NCI-H345 treated with DMSO at 0.1 percent for 48 hours (cell line): Measurements from ENCODE around the gene SPTBN2.
"Not testable (repeated sequence)": the region's sequence is repeated elsewhere in the genome, so short reads cannot be mapped to it uniquely, and the experiment has no call there.

ENCODE experiments used
- DNase-seq: peaks from one replicate; lab custom pipeline; 2025; ENCODE audit not compliant: unreplicated experiment; lab: John Stamatoyannopoulos, UW

SPTBN2 gene

DNA sequence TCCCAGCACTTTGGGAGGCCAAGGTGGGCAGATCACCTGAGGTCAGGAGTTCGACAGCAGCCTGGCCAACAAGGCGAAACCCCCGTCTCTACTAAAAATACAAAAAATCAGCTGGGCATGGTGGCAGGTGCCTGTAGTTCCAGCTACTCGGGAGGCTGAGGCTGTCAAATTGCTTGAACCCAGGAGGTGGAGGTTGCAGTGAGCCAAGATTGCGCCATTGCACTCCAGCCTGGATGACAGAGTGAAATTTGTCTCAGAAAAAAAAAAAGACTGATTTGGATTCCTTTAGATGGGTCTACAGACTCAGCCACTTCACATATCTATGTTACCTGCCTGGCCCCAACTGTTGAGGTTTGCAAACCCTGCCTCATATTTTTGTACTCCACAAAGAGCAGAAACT, 4.8 kb downstream of the SPTBN2 start:
- DNase-seq, result not testable (repeated sequence)

DNA sequence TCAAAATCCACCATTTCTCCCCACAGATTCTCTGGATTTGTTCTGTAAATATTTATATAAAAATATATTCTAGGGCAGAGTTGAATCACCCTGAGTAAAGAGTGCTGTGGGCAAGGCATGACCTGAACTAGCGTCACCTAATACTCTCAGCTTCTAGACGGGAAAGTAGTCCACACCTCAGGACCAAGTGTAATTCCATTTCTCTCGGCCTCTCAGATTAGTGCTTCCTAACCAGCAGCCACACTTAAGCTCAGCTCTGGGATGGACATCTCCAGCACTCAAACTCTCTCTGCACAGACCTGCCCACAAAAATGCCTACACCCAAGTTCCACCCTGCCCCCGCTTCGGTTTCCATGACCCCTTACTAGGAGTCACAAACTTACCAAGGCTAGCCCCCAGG, 5.3 kb downstream of the SPTBN2 start:
- DNase-seq, result no peak

DNA sequence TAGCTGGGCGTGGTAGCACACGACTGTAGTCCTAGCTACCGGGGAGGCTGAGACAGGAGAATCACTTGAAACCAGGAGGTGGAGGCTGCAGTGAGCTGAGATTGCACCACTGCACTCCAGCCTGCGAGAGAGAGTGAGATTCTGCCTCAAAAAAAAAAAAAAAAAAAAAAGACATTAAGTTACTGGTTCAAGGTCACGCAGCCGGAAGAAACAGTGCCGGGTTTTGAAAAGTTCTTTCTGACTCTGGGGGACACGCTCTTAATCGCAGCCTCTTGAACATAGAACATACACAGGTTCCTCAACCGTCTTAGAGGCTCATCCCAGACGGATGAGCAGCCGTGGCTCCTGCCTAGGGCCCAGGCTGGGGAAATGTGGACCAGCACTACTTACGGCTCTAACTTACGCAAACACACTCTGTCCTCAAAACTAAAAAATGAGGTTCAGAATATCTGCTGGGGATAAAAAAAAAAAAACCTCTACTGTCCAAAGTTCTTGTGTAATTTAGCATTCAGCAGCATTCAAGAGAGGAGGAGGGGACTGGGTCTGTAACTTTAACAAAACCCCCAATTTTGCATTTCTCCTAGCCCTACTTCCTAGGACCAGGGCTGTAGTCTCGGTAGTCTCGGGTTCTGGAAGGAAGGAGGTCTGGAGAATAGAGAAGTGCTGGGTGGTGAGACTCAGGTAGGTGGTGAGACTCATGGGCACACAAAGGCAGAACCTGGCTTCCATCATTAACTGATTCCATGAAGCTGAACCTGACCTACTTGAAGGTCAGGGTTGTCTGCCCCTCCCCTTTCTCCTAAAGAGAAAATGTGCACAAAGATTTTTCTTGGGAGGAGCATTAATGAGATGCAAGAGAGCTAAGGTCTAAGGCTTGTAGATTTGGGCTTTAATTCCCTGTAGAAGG, 6.0 kb downstream of the SPTBN2 start:
- DNase-seq, result no peak

DNA sequence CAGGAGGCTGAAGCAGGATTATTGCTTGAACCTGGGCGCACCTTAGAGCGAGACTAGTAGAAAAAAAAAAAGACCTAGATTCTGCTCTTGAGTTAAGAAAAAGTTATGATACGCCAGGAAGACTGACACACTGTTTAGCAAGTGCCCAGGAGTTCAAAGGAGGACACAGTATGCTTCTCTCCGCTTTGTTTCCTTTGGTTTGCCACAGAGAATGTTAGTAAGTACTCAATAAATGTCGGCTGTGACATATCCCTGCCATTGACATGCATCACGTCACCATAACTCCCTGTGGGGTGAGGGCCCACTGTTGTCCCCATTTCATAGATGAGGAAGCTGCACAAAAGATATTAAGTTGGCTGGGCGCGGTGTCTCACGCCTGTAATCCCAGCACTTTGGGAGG, 7.1 kb downstream of the SPTBN2 start:
- no peak for DNase-seq

DNA sequence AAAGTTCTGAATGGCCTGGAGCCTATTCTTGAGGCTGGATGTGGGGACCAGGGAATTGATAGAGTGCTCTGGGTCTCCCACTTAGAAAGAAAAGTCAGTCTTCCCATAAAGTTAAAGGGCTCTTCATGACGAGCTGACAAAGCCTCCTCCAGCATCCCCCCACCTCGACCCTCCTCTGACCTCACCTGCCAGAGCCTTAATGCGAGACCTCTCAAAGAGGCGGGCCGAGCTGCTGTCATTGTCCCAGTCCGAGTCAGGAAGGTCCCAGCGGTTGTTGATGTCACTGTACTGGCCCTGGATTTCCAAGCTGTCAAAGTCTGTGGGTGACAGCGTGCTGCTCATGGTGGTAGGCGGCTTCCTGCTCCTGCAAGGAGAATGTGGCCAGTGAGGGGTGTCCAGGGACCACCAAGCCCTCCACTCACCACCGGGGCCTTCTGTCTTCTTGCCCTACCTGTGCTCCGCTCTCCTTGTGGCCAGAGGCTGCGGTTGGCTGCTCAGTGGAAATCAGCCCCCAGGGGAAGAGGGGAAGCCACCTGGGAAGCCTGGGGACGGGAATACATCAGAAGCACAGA, 8.0 kb downstream of the SPTBN2 start:
- no peak for DNase-seq

DNA sequence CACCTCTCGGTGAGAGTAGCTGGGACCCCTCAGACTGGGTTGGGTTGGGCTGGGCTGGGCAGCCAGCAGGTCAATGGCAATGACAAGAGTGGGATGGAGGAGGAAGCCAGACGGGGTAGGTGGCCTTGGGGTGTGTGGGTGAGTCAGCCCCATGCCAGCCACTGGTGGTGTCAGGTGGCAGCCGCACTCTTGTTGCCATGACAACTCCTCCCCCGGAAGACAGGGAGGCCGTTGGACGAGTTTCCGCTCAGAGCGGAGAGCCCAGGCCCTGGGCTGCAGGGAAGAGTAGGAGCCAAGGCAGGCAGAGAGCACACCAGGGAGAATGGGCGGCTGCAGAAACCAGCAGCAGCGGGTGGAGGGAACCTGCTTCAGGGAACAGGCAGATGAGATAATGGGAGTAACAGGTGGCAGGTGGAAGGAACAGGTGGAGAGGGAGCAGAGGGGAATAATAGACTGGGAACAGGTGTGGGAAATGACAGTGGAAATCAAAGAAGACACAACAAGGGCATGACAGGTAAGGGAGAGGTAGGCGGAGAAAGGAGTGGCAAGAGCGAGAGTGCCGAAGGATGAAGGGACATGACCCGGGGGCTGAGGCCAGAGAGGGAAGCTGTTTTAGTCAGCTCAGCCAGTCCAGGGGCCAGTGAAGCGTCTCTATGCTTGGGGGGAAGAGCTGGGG, 8.7 kb downstream of the SPTBN2 start:
- DNase-seq, result peak; percentile 98

DNA sequence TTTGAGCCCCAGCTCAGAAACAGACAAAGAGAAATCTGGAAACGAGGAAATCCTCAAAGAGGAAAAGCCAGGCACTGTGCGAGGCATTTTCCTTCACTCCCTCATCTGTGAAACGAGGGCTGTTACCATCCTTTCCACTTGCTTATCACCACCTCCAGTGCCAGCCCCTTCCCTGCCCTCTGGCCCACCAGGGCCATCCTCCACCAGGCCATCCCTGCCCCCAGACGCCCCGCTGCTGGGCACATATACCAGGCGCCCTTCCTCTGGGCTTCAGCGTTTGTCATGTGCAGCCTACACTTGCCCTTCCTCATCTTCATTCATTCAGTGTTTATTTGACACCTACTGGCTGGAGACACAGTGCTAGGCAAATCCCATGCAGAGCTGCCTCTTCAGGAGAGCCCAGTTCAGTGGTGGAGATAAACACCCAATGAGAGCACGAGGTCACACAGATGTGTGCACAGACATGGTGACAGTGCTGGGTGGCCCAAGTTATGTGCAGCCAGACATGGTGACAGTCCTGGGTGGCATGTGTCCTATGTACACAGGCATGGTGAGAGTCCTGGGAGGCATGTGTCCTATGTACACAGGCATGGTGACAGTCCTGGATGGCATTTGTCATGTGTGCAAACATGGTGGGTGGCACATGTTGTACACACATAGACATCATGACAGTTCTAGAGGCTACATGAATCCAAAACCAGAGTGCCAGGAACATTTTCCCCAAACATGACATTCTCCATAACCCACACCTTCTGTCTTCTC, 9.7 kb downstream of the SPTBN2 start:
- DNase-seq, result no peak

DNA sequence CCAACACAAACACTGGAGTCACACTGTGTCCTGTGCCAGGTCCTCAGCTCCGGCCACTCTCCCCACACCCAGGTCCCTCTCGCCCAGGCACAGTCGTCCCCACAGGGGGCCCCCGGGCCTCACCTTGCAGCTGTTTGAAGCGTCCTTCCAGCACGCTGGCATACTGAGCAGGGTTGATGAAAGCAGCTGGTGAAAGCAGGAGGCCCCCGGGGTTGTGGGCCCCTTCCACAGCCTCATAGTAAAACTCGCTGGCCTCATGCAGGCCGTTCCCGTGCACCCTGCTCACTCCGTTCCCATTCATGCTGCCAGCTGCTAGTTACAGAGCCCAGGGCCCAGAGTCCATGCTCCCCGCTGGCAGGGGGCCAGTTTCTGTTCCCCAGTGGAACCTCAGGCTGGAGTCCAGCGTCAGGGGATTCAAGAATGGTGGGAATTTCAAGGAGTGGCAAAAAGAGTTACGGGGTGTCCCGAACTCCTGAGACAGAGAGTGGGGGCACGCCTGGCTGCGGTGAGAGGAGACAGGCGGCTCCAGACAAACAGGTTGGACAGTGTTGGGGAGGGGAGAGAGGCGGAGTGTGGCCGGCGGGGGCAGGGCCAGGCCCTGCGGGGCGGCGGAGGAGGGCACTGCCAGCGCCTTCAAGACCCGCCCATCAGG, 10.6 kb downstream of the SPTBN2 start:
- no peak for DNase-seq

DNA sequence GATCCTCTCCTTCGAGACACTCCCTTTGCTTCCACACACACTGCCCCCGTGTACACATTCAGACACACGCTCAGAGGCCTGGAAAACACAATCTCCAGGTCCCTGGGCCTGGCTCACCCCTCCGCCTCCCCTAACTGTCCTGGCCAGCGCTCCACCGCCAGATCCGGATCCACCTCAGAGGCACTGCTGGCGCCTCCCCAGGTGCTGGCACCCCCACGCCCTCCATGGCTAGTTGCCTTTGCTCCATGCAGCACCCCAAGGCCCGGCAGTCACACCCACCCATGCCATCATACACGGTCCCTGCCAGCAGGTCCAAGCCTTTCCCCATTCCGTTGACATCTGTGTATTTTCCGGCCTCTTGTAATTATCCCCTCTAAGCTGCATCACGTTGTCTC, 11.1 kb downstream of the SPTBN2 start:
- no peak for DNase-seq

DNA sequence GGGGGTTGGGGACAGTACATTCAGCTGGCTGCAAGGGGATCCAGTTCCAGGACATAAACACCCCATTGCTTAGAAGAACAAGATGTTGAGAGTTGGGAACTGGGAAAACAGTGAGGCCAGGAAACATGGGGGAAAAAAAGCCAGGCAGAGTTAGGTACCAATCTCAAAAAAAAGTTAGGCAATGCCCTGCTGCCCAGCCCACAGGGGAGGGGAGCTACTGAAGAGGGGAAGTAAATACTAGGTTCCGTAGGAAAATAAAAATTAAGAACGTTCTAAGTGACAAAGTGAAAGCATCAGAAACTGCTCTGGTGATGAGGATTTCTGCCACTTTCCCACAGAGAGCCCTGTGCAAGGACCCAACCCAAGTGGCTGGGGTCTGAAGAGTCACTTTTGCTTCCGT, 12.0 kb downstream of the SPTBN2 start:
- DNase-seq, result no peak

DNA sequence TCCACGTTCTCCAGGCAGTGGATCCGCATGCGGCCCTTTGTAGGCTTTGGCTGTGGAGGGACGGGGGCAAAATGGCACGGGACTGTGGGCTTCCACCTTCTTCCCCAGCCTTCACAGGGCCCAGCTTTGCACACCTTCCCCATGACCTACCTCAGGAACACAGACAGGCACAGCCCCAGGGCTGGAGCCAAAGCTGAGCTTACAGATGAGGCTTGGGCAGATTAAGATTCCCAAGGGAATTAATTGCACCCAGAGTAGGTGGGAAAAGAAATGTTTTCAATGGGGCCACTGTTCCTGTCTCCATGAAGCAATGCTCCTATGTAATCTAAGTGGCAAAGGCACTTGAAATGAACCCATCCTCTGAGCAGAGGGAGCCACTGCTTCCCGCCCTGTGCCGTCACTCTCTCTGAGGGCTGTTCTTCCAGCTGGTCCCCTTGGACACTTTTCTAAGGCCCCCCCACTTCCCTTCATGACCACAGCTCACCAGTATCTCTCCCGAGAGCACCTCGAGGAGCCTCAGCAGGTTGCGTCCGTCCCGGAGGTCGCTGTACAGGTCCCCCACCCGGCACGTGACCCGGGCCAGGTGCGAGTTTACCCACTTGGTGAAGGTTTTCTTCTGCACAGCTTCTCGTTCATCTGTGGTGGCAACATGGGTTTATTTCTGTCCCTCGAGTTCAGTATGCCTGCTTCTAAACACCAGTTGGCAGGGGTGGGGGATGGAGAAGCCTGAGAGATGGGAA, 13.5 kb downstream of the SPTBN2 start:
- DNase-seq, result no peak

DNA sequence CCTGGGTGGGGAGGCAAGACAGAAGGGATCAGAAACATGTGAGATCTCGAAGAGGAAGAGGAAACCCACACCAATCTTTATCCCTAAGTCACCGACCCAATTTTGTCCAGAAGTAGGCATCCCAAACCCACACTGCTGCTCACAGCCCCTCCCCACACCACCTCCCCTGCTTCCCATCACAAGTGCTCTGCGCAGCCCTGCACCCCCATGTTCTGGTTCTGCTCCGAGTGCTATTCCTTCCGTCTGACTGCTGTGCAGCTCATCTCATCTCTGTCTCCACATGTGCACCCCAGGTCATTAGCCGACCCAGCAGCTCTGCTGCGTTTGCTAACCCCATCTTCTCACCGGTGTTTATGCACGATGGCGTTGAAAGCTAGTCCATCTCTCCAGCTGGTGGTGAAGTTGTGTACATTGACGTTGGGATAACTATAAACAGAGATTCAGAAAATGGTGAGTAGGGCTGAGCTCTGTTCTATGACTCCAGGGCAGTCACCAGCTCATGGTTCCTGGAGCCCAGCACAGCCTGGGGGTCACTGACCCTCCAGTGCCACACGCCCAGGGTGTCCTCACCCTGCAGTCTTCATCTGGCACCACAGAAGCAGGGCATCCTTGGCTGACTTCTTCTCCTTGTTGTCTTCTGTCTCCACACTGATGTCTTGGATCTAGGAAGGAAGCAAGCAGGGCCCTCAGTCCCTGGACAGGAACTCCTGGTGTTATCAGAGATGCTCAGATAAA, 15.1 kb downstream of the SPTBN2 start:
- DNase-seq, result no peak

DNA sequence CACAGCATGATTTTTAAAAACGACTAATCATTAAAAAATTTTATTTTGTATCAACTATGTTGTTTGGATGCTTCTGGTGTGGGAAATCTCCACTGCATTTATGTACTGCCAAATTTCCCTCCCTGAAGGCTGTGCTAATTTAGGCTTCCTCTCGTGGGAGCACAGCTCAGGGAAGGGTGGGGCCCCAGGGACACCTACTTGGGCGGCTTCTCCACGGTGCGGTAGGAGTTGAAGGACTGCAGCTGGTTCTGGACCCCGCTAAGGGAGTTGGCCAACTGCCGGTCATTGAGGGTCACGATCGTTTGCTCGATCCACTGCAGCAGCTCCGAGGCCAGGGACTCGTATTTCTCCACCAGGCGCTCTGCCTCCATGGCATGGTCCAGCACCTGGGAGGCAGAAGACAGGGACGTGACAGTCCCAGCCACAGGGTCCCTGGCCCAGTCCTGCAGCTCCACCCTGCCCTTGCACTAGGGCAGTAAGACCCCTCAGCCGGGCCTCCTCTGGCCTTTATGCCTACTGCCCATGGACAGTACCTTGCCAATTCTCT, 18.6 kb downstream of the SPTBN2 start:
- DNase-seq, result no peak

DNA sequence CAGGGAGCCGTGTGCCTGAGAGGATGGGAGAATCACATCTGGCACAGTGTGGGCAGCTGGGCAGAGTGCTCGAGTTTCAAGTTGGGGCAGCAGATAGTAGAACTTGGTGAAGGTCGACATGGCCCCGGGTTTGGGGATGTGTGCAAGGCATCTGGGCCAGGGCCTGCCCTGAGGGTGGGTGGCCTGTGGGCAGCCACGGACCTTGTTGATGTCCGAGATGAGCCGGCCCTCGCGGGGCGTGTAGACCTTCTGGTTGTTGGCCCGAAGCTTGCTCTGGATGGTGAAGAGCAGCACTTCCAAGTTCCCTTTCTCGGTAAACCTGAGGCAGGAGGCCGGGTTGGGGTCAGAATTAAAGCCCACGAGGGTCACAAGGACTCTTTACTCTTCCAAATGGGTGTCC, 20.3 kb downstream of the SPTBN2 start:
- no peak for DNase-seq

DNA sequence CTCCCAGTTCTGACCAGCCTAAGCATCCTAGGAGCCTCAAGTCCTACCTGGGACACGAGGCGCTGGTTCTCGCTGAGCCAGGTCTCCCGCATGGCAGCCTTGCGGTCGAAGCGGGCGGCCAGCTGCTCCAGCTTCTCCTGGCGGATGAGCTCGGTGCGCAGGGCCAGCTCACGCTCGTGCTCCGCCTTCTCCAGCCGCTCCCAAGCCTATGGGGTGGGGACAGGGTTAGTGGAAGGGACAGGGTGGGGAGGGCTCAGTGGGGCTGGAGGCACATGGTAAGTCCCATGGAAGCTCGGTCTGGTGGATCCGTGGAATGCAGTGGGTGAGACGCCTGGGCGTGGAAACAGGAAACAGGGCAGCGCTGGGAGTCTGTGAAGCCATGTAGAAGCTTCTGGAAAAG, 20.9 kb downstream of the SPTBN2 start:
- DNase-seq, result no peak

DNA sequence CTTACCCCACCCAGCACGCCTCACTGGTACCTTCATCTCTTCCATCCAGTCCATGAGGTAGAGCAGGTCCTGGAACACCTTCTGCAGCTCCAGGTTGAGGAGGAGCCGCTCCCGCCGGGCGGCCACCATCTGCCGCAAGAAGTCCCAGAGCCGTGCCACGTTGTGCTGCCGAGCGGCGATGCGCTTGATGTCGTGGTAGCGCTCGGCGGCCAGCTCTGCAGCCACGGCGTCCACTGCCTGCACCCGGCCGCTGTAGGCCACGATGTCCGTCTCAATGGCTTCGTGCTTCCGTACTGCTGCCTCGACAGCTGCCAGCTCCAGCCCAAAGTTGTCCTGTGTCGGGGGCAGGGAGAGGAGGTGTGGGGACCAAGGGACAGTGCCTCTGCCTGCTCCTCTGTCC, 21.5 kb downstream of the SPTBN2 start:
- DNase-seq, result no peak

DNA sequence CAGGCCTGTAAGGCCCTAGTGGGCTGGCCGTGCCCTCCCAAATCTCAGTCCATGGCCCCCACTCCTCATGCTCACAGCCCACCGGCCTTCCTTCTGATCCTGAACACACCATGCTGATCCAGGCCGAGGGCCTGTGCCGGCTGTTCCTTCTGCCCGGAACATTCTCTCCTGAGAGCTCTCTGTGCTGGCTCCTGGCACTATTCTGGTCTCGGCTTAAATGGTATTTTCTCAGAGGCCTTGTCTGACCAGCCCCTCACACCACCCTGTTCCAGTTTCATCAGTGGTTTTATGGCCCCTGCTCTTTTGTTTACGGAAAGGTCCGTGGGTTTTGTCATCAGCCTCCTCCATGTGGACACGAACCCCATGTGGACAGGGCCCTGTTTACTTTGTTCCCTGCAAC, 22.0 kb downstream of the SPTBN2 start:
- DNase-seq, result no peak

DNA sequence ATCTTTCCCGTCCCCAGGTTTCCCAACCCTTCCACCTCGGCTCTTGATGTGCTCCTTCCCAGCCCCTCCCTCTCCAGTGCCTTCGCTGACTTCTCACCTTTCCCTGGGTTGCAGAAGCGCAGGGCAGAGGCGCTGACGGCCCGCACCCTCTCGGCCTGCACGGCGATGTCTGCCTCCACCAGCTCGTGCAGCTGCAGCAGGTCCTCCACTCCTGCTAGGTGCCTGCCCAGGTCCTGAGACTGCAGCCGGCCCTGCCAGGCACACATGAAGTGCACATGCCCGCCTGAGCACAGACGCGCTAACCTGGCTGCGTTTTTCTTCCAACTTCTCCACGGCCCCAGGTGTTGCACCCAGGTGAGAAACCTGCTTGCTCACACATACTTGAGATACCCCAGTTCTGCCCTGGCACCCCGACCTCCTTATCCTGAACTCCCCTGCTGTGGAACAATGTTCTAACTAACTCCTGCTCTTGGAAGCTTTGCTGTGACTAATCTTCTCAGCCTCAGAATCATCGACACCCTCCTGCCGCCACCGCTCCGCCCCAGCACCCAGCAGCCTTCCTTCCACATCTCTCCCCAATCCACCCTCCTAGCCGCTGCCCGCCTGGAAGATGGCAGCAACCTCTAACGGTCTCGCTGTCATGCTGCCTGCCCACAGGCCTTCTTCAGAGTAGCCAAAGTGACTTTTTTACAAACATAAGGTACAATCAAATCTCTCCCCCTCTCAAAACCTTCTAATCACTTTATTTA, 23.3 kb downstream of the SPTBN2 start:
- DNase-seq, result no peak
